Ishikawa (cell line): ENCODE measurements around the gene ERBB3.

Source experiments
- CEBPB ChIP-seq: IDR thresholded peaks from 2 replicates; pipeline ENCODE4 v1.6.1; 2012
- CREB1 ChIP-seq: IDR thresholded peaks from 2 replicates; pipeline ENCODE4 v1.6.1; 2012; ENCODE audit warnings: low read depth
- EGR1 ChIP-seq: IDR thresholded peaks from 2 replicates; pipeline ENCODE4 v1.6.1; 2012
- EP300 ChIP-seq: IDR thresholded peaks from 2 replicates; pipeline ENCODE4 v1.6.1; 2012; ENCODE audit warnings: borderline replicate concordance
- FOXM1 ChIP-seq: IDR thresholded peaks from 2 replicates; pipeline ENCODE4 v1.6.1; 2012; ENCODE audit warnings: low read depth, borderline replicate concordance
- NFIC ChIP-seq: IDR thresholded peaks from 2 replicates; pipeline ENCODE4 v1.6.1; 2012
- RAD21 ChIP-seq: IDR thresholded peaks from 2 replicates; pipeline ENCODE4 v1.6.1; 2012; ENCODE audit warnings: low read depth
- TAF1 ChIP-seq: IDR thresholded peaks from 2 replicates; pipeline ENCODE4 v1.6.1; 2012; ENCODE audit warnings: low read depth, mild to moderate bottlenecking
- TCF12 ChIP-seq: IDR thresholded peaks from 2 replicates; pipeline ENCODE4 v1.6.1; 2012; ENCODE audit warnings: low read depth
- TEAD4 ChIP-seq: IDR thresholded peaks from 2 replicates; pipeline ENCODE4 v1.6.1; 2012
- YY1 ChIP-seq: IDR thresholded peaks from 2 replicates; pipeline ENCODE4 v1.6.1; 2012; ENCODE audit warnings: low read depth
- TF ChIP-seq, protein P1 (sequence below): IDR thresholded peaks from 2 replicates; pipeline ENCODE4 v1.6.1; 2012
- TF ChIP-seq, protein P2 (sequence below): IDR thresholded peaks from 2 replicates; pipeline ENCODE4 v1.6.1; 2012; ENCODE audit warnings: low read depth, mild to moderate bottlenecking
- TF ChIP-seq, protein P3 (sequence below): IDR thresholded peaks from 2 replicates; pipeline ENCODE4 v1.6.1; 2012

DNA sequence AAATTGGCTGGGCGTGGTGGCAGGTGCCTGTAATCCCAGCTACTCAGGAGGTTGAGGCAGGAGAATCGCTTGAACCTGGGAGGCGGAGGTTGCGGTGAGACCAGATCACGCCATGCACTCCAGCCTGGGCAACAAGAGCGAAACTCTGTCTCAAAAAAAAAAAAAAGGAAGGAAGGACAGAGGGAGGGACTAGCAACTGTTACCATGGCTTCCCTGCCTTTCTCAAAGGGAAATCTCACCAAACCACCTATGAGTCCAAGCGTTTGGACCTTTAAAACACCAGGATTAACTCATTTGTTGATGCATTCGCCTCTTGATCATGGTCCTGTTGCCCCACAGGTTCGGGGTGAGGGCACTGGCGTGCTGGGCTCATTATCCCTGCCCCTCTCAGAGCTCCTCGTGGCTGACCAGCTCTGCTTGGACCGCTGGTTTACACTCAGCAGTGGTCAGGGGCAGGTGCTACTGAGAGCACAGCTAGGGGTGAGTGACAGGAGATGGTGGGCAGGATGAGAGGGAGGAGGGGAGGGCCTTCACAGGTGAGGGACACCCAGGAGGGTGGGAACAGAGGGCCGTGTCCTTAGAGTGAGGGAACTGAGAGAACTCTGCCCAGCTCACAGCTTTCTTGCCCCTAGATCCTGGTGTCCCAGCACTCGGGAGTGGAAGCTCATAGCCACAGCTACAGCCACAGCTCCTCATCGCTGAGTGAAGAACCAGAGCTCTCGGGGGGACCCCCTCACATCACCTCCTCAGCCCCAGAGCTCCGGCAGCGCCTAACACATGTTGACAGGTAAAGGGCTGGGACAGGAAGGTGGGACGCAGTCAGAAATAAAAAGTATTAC, 62.2 kb downstream of the ERBB3 start:
- TF ChIP-seq FOXM1 (no peak), EGR1 (no peak), YY1 (no peak), TEAD4 (no peak), NFIC (no peak), TCF12 (no peak), TAF1 (no peak), CEBPB (no peak), EP300 (no peak), RAD21 (no peak), CREB1 (no peak)
- TF ChIP-seq, protein P1, sequence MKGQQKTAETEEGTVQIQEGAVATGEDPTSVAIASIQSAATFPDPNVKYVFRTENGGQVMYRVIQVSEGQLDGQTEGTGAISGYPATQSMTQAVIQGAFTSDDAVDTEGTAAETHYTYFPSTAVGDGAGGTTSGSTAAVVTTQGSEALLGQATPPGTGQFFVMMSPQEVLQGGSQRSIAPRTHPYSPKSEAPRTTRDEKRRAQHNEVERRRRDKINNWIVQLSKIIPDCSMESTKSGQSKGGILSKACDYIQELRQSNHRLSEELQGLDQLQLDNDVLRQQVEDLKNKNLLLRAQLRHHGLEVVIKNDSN = no peak
- TF ChIP-seq, protein P2, sequence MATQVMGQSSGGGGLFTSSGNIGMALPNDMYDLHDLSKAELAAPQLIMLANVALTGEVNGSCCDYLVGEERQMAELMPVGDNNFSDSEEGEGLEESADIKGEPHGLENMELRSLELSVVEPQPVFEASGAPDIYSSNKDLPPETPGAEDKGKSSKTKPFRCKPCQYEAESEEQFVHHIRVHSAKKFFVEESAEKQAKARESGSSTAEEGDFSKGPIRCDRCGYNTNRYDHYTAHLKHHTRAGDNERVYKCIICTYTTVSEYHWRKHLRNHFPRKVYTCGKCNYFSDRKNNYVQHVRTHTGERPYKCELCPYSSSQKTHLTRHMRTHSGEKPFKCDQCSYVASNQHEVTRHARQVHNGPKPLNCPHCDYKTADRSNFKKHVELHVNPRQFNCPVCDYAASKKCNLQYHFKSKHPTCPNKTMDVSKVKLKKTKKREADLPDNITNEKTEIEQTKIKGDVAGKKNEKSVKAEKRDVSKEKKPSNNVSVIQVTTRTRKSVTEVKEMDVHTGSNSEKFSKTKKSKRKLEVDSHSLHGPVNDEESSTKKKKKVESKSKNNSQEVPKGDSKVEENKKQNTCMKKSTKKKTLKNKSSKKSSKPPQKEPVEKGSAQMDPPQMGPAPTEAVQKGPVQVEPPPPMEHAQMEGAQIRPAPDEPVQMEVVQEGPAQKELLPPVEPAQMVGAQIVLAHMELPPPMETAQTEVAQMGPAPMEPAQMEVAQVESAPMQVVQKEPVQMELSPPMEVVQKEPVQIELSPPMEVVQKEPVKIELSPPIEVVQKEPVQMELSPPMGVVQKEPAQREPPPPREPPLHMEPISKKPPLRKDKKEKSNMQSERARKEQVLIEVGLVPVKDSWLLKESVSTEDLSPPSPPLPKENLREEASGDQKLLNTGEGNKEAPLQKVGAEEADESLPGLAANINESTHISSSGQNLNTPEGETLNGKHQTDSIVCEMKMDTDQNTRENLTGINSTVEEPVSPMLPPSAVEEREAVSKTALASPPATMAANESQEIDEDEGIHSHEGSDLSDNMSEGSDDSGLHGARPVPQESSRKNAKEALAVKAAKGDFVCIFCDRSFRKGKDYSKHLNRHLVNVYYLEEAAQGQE = no peak
- TF ChIP-seq, protein P3, sequence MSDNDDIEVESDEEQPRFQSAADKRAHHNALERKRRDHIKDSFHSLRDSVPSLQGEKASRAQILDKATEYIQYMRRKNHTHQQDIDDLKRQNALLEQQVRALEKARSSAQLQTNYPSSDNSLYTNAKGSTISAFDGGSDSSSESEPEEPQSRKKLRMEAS = no peak
